ENCODE measurements around the gene ANKRD12. TPM values are rescaled to one million over a fixed set of nuclear protein-coding genes. Genes with fewer than 3 reads are reported as not detected.

ANKRD12 gene
- total RNA-seq, 1 donor from 2014 or later: 47.6 TPM

DNA sequence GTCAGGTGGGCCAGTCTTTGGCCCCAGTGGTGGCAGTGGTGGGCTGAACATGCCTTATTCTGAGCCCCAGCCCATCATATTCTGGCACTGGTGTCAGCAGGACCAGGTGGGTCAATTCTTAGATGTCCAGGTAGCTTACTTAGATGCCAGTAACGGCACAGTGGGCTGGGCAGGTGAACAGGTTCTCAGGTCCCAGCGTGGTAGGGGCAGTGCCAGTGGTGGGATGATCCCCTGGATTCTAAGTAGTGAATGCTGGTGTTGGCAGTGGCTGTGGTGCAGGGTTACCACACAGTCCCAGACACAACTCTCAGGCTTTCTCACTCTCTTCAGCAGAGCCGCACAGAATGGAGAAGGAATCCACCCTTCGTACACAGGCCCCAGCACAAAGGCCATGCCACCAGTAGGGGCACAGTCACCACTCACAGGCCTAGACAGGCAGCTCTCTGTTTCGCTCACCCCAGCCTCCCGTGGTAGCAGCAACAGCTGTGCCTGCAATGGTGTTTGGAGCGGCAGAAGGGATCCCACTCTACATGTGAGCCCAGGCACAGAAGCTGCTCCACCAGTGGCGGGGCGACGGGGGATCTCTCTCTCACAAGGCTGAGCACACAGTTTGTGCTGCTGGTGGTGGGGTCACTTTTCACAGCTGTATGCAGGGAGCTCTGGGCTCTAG is 97.3 kb downstream of the ANKRD12 start:
- Mint-ChIP-seq H3K4me1 (no peaks in the 10 kb centered on the region), H3K9me3 (peaks cover 30% of the 10 kb centered on the region), H3K27me3 (ENCODE audit: low read depth) (no peaks in the 10 kb centered on the region), H3K4me3 (no peak overlapping the region), H3K27ac (no peak overlapping the region), H3K36me3 (peaks cover 61% of the 10 kb centered on the region)
- DNase-seq (ENCODE audit: low spot score in 2 of 2, unreplicated experiment in 2 of 2): no peak
- TF ChIP-seq CTCF (IDR thresholded peaks at IDR 0.05; ENCODE audit: unreplicated experiment): no peak

DNA sequence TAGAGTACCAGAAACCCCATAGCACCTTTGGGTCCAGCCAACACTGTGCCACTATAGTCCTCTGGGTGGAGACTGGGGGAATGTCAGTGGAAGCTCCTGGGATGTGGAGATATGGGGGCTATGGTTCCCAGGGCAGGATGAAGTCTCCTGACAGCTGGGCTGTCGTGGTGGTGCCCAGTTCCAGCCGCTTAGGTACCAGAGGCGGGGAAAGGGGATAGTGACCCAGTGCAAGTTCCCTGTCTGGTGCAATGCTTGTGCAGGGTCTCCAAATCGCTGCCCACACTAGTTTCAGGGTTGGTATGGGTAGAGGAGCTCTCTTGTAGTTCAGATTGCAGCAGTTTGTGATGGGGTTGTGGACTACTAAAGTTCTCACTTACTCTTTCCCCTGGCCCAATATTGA is 97.9 kb downstream of the ANKRD12 start:
- DNase-seq (ENCODE audit: low spot score in 2 of 2, unreplicated experiment in 2 of 2): no peak
- Mint-ChIP-seq H3K36me3 (peaks cover 55% of the 10 kb centered on the region), H3K4me1 (no peaks in the 10 kb centered on the region), H3K27me3 (ENCODE audit: low read depth) (no peaks in the 10 kb centered on the region), H3K9me3 (peaks cover 30% of the 10 kb centered on the region), H3K4me3 (no peak overlapping the region), H3K27ac (no peak overlapping the region)
- TF ChIP-seq CTCF (IDR thresholded peaks at IDR 0.05; ENCODE audit: unreplicated experiment): no peak

GRCh38 chr18:9237981-9238380 is 101.4 kb downstream of the ANKRD12 start:
- Mint-ChIP-seq H3K4me3 (no peak overlapping the region), H3K27ac (no peak overlapping the region), H3K9me3 (peaks cover 7% of the 10 kb centered on the region), H3K4me1 (no peaks in the 10 kb centered on the region), H3K27me3 (ENCODE audit: low read depth) (no peaks in the 10 kb centered on the region), H3K36me3 (peaks cover 30% of the 10 kb centered on the region)
- no peak for TF ChIP-seq CTCF (IDR thresholded peaks at IDR 0.05; ENCODE audit: unreplicated experiment)
- DNase-seq (ENCODE audit: low spot score in 2 of 2, unreplicated experiment in 2 of 2): no peak

DNA sequence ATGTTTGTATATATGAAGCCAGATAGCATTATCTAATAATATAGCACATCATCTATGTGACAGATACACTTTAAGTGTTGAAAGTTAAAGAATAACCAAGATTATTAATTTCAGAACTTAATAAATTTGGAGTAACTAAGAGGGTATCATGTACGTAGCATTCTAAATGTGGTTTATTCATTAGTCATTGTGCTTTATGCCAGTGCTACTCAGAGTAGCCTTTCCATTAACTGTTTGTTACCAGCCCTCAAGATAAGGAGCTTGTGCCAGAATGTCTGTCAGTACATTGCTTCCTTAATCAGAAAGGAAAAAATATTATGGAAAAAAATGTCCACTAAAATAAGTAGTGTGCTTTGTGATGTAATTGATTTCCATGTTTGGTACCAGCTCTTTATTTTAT is 103.1 kb downstream of the ANKRD12 start:
- Mint-ChIP-seq H3K27me3 (ENCODE audit: low read depth) (no peaks in the 10 kb centered on the region), H3K36me3 (peaks cover 33% of the 10 kb centered on the region), H3K4me1 (no peaks in the 10 kb centered on the region), H3K27ac (no peak overlapping the region), H3K4me3 (no peak overlapping the region), H3K9me3 (no peaks in the 10 kb centered on the region)
- TF ChIP-seq CTCF (IDR thresholded peaks at IDR 0.05; ENCODE audit: unreplicated experiment): no peak
- DNase-seq (ENCODE audit: low spot score in 2 of 2, unreplicated experiment in 2 of 2): no peak

DNA sequence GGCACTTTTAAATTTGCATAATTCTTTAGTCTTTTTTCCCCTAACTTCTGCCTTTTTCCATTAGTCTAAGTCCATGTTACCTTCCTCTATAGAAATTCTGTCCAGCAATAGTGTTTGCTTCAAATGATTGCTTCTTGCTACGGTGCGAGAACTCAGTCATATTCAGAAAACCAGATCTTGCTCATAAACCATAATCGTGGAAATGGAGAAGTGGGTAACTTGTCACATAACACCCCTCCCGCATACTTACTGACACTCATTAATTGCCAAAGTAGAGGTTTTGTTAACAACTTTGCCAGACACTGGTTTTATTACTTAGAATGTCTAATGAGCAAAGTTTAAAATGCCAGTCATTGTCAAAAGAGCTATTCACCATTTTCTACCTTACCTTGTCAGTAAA is 103.7 kb downstream of the ANKRD12 start:
- Mint-ChIP-seq H3K4me1 (no peaks in the 10 kb centered on the region), H3K36me3 (peaks cover 29% of the 10 kb centered on the region)

More for the DNA sequence above, 103.7 kb downstream of the ANKRD12 start:
- no peaks in the 10 kb centered on the region for H3K9me3 Mint-ChIP-seq
- no peak overlapping the region for H3K27ac Mint-ChIP-seq
- no peak overlapping the region for H3K4me3 Mint-ChIP-seq
- TF ChIP-seq CTCF (IDR thresholded peaks at IDR 0.05; ENCODE audit: unreplicated experiment): no peak
- DNase-seq (ENCODE audit: low spot score in 2 of 2, unreplicated experiment in 2 of 2): no peak
- H3K27me3 Mint-ChIP-seq (ENCODE audit: low read depth): no peaks in the 10 kb centered on the region
